ENCODE measurements around the gene WDR55. TPM values are rescaled to one million over a fixed set of nuclear protein-coding genes. Genes with fewer than 3 reads are reported as not detected.
"Not testable (repeated sequence)": the region's sequence is repeated elsewhere in the genome, so short reads cannot be mapped to it uniquely, and the experiment has no call there.

WDR55 gene
- total and polyA plus RNA-seq, 2 of the 4 experiments (the other 2 are of a cell fraction) = 19.0 to 20.4 TPM

GRCh38 chr5:140671035-140671434 is 6.3 kb downstream of the WDR55 start:
- H3K9ac ChIP-seq (ENCODE audit: low read depth, low read length); H3K27me3 ChIP-seq (ENCODE audit: control insufficient read depth, insufficient read depth, low read length); in situ Hi-C loops (cut with MboI; ENCODE audit: low sequenced_read_pairs); ATAC-seq (ENCODE audit: low read depth); H3K18ac ChIP-seq (ENCODE audit: low read depth, low read length); BruUV-seq (replicated peaks); H2AFZ ChIP-seq (replicated peaks; ENCODE audit: low read length, poor library complexity); H3K9me3 ChIP-seq (ENCODE audit: control insufficient read depth, insufficient read depth, low read length); H2BK5ac ChIP-seq (ENCODE audit: low read depth, low read length, poor library complexity, severe bottlenecking); CTCF ChIA-PET; H2AK9ac ChIP-seq (replicated peaks; ENCODE audit: low read depth, low read length, poor library complexity); H3K4ac ChIP-seq (ENCODE audit: low read depth, low read length); intact Hi-C loops (cut with micrococcal nuclease); H4K5ac ChIP-seq (ENCODE audit: low read depth, low read length); H2BK120ac ChIP-seq (ENCODE audit: low read depth, low read length); H3K4me2 ChIP-seq (ENCODE audit: low read depth, low read length); H3K14ac ChIP-seq (replicated peaks; ENCODE audit: low read depth, low read length); H4K91ac ChIP-seq (ENCODE audit: insufficient read depth, low read depth, low read length); H3K23ac ChIP-seq (ENCODE audit: low read depth, low read length); H2AK5ac ChIP-seq (ENCODE audit: low read depth, low read length); H3K4me1 ChIP-seq (ENCODE audit: control insufficient read depth, insufficient read depth, low read length); DNase-seq; POLR2A ChIA-PET (ENCODE audit: unreplicated experiment); H4K8ac ChIP-seq (ENCODE audit: low read depth in 2 of 2, low read length in 2 of 2); H3K56ac ChIP-seq (ENCODE audit: extremely low read depth, insufficient read depth, low read length); H2BK20ac ChIP-seq (ENCODE audit: low read depth, low read length); H2BK15ac ChIP-seq (ENCODE audit: low read depth, low read length); dilution Hi-C loops (cut with HindIII; ENCODE audit: low sequenced_read_pairs, unreplicated experiment); H3K27ac ChIP-seq (ENCODE audit: insufficient read depth, low read length); H3K4me3 ChIP-seq (ENCODE audit: insufficient read depth, low read depth, low read length): not testable (repeated sequence)
- Histone ChIP-seq H3K9me1 (ENCODE audit: insufficient read depth, low read length) (peaks cover 17% of the 10 kb centered on the region; the same call in 1 of the 2 replicates), H3K79me1 (ENCODE audit: low read depth in 1 of 2, low read length in 2 of 2) (peaks cover 20 to 43% of the 10 kb centered on the region in 2 experiments), H4K20me1 (ENCODE audit: insufficient read depth, low read length) (peaks cover 19% of the 10 kb centered on the region), H3K36me3 (ENCODE audit: control insufficient read depth, insufficient read depth, low read length) (peaks cover 57% of the 10 kb centered on the region)
- no CpG with 5 or more reads among the region's 4 CpGs for WGBS, 2 experiments (ENCODE audit: extremely low coverage in 2 of 2, insufficient read length in 1 of 2)
